HepG2 (cell line): Measurements from ENCODE around the gene RNASE8. TPM values are rescaled to one million over a fixed set of nuclear protein-coding genes. Genes with fewer than 3 reads are reported as not detected.
A peak's percentile ranks its signal among the peaks of the same experiment; 100 is the strongest.

Source experiments
- MAFF ChIP-seq: IDR thresholded peaks from 2 replicates; pipeline ENCODE4 v1.6.1; 2011; ENCODE audit warnings: low read depth, low read length, improper control_type of control experiment
- NFIC ChIP-seq: IDR thresholded peaks from 2 replicates; pipeline ENCODE4 v1.6.1; 2012; ENCODE audit warnings: mild to moderate bottlenecking, low read length, inconsistent platforms
- RFXAP ChIP-seq: sonication (generic); formaldehyde crosslinking; IDR thresholded peaks from 2 replicates; pipeline ENCODE4 v1.4.0; 2020; ENCODE audit warnings: missing genetic modification reagents, borderline replicate concordance
- XBP1 ChIP-seq: sonication (generic); formaldehyde crosslinking; IDR thresholded peaks from 2 replicates; pipeline ENCODE4 v1.5.0; 2020; ENCODE audit warnings: missing genetic modification reagents
- YEATS4 ChIP-seq: sonication (generic); formaldehyde crosslinking; IDR thresholded peaks from 2 replicates; pipeline ENCODE4 v1.4.0; 2020; ENCODE audit warnings: missing genetic modification reagents, borderline replicate concordance
- ZBTB8A ChIP-seq: sonication (generic); formaldehyde crosslinking; IDR thresholded peaks from 2 replicates; pipeline ENCODE4 v1.4.0; 2020; ENCODE audit warnings: mild to moderate bottlenecking, low read depth, missing genetic modification reagents, borderline replicate concordance
- ZFP36 ChIP-seq: fragments of 150-350 bp; IDR thresholded peaks from 2 replicates; pipeline ENCODE4 v1.6.1; 2018; ENCODE audit warnings: borderline replicate concordance, low read length, low read depth; ENCODE audit not compliant: partially characterized antibody
- ZKSCAN5 ChIP-seq: sonication (generic); formaldehyde crosslinking; IDR thresholded peaks from 2 replicates; pipeline ENCODE4 v1.5.1; 2020; ENCODE audit warnings: mild to moderate bottlenecking, missing genetic modification reagents
- ZNF17 ChIP-seq: sonication (generic); formaldehyde crosslinking; IDR thresholded peaks from 2 replicates; pipeline ENCODE4 v1.5.0; 2020; ENCODE audit warnings: mild to moderate bottlenecking, missing genetic modification reagents
- ZNF292 ChIP-seq: sonication (generic); formaldehyde crosslinking; IDR thresholded peaks from 2 replicates; pipeline ENCODE4 v1.8.1; 2022; ENCODE audit warnings: mild to moderate bottlenecking, low read depth, missing genetic modification reagents, borderline replicate concordance
- ZNF468 ChIP-seq: sonication (generic); formaldehyde crosslinking; IDR thresholded peaks from 2 replicates; pipeline ENCODE4 v1.8.0; 2022; ENCODE audit warnings: mild to moderate bottlenecking, moderate library complexity, missing genetic modification reagents
- polyA plus RNA-seq, 8 experiments: library from polyadenylated mRNA; depleted of rRNA in 3 of 8; stranded (reverse) in 7 of 8; unstranded in 1 of 8; fragments of >200 nt; fragmentation: Illumina TruSeq in 4 of 8; extraction: Trizol in 4 of 8; gene quantifications; 2 replicates each; pipeline versions ENCODE4 v1.2.1 to v1.2.3, GENCODE V29; 2011 to 2016; ENCODE audit warnings: low read depth in 4 of 8, missing spikeins in 1 of 8, mixed read lengths in 1 of 8; ENCODE audit not compliant: insufficient read depth in 1 of 8
- total RNA-seq, 5 experiments: library from RNA; depleted of rRNA; stranded (reverse); fragments of >200 nt; fragmentation: Illumina TruSeq; extraction: Trizol; gene quantifications; 2 replicates each; pipeline ENCODE4 v1.2.3, GENCODE V29; 2016; ENCODE audit warnings: low read depth in 1 of 5
- TF ChIP-seq, protein P1 (sequence below): sonication (generic); formaldehyde crosslinking; IDR thresholded peaks from 2 replicates; pipeline ENCODE4 v1.4.0; 2020; ENCODE audit warnings: mild to moderate bottlenecking, missing genetic modification reagents
- TF ChIP-seq, protein P2 (sequence below): sonication (generic); formaldehyde crosslinking; IDR thresholded peaks from 2 replicates; pipeline ENCODE4 v1.5.0; 2020; ENCODE audit warnings: mild to moderate bottlenecking, missing genetic modification reagents
- TF ChIP-seq, protein P3 (sequence below): IDR thresholded peaks from 2 replicates; pipeline ENCODE4 v1.6.1; 2016; ENCODE audit warnings: low read depth, missing genetic modification reagents, missing compliant biosample characterization
- TF ChIP-seq, protein P4 (sequence below): IDR thresholded peaks from 2 replicates; pipeline ENCODE4 v1.6.1; 2012; ENCODE audit warnings: low read length, improper control_type of control experiment

Gene RNASE8
- total and polyA plus RNA-seq, 2 of the 13 experiments (the other 11 are each of a cell fraction or from before 2014, with no cell fraction given), result not detected

DNA sequence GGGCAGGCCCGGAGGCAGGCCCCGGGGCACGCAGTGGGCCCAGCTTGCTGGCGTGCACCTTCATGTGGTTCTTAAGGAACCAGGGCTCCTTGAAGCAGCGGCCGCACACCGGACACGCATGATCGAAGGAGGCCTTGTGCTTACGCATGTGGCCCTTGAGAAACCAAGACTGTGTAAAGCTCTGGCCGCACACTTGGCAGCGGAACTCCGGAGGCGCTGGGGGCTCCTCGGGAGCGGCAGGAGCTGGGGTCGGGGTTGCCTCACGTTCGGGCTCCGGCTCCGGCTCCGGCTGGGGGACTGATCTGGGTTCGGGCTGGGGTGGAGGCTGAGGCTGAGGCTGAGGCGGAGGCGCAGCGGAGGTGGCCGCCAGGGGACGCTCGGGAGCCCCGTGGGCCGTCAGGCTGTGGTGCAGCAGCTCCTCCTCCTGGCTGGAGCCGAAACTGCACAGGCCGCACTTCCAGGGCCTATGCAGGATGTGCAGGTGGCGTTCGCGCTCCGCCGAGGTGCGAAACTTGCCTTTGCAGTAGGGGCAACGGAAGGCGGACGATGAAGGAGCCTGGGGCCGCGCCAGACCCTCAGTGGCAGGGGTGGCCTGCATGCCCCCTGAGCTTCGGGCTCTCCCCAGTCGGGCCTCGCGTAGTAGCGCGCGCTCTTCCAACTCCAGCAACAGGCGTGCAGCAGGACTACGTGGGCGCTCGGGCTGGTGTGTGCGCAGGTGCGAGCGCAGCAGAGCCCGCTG is 34.8 kb downstream of the RNASE8 start (continued):
- TF ChIP-seq, protein P1, sequence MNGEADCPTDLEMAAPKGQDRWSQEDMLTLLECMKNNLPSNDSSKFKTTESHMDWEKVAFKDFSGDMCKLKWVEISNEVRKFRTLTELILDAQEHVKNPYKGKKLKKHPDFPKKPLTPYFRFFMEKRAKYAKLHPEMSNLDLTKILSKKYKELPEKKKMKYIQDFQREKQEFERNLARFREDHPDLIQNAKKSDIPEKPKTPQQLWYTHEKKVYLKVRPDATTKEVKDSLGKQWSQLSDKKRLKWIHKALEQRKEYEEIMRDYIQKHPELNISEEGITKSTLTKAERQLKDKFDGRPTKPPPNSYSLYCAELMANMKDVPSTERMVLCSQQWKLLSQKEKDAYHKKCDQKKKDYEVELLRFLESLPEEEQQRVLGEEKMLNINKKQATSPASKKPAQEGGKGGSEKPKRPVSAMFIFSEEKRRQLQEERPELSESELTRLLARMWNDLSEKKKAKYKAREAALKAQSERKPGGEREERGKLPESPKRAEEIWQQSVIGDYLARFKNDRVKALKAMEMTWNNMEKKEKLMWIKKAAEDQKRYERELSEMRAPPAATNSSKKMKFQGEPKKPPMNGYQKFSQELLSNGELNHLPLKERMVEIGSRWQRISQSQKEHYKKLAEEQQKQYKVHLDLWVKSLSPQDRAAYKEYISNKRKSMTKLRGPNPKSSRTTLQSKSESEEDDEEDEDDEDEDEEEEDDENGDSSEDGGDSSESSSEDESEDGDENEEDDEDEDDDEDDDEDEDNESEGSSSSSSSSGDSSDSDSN (CRISPR knock-in tag), result peak; percentile 91
- TF ChIP-seq, protein P2, sequence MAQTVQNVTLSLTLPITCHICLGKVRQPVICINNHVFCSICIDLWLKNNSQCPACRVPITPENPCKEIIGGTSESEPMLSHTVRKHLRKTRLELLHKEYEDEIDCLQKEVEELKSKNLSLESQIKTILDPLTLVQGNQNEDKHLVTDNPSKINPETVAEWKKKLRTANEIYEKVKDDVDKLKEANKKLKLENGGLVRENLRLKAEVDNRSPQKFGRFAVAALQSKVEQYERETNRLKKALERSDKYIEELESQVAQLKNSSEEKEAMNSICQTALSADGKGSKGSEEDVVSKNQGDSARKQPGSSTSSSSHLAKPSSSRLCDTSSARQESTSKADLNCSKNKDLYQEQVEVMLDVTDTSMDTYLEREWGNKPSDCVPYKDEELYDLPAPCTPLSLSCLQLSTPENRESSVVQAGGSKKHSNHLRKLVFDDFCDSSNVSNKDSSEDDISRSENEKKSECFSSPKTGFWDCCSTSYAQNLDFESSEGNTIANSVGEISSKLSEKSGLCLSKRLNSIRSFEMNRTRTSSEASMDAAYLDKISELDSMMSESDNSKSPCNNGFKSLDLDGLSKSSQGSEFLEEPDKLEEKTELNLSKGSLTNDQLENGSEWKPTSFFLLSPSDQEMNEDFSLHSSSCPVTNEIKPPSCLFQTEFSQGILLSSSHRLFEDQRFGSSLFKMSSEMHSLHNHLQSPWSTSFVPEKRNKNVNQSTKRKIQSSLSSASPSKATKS, result no peak
- 0 out of 2 replicates have a peak, but pooled peaks have one; percentile 72 for TF ChIP-seq ZNF468
- TF ChIP-seq, protein P3, sequence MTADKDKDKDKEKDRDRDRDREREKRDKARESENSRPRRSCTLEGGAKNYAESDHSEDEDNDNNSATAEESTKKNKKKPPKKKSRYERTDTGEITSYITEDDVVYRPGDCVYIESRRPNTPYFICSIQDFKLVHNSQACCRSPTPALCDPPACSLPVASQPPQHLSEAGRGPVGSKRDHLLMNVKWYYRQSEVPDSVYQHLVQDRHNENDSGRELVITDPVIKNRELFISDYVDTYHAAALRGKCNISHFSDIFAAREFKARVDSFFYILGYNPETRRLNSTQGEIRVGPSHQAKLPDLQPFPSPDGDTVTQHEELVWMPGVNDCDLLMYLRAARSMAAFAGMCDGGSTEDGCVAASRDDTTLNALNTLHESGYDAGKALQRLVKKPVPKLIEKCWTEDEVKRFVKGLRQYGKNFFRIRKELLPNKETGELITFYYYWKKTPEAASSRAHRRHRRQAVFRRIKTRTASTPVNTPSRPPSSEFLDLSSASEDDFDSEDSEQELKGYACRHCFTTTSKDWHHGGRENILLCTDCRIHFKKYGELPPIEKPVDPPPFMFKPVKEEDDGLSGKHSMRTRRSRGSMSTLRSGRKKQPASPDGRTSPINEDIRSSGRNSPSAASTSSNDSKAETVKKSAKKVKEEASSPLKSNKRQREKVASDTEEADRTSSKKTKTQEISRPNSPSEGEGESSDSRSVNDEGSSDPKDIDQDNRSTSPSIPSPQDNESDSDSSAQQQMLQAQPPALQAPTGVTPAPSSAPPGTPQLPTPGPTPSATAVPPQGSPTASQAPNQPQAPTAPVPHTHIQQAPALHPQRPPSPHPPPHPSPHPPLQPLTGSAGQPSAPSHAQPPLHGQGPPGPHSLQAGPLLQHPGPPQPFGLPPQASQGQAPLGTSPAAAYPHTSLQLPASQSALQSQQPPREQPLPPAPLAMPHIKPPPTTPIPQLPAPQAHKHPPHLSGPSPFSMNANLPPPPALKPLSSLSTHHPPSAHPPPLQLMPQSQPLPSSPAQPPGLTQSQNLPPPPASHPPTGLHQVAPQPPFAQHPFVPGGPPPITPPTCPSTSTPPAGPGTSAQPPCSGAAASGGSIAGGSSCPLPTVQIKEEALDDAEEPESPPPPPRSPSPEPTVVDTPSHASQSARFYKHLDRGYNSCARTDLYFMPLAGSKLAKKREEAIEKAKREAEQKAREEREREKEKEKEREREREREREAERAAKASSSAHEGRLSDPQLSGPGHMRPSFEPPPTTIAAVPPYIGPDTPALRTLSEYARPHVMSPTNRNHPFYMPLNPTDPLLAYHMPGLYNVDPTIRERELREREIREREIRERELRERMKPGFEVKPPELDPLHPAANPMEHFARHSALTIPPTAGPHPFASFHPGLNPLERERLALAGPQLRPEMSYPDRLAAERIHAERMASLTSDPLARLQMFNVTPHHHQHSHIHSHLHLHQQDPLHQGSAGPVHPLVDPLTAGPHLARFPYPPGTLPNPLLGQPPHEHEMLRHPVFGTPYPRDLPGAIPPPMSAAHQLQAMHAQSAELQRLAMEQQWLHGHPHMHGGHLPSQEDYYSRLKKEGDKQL (CRISPR knock-in tag), result 0 out of 2 replicates have a peak, but pooled peaks have one; percentile 37
- TF ChIP-seq RFXAP, result peak; percentile 61; the same call in 1 of the 2 replicates
- no peak for TF ChIP-seq YEATS4 (CRISPR knock-in tag)
- no peak for TF ChIP-seq XBP1 (CRISPR knock-in tag)
- TF ChIP-seq ZBTB8A (CRISPR knock-in tag), result no peak
- TF ChIP-seq ZFP36, result peak; percentile 69
- no peak for TF ChIP-seq ZNF292
- no peak for TF ChIP-seq ZNF17 (CRISPR knock-in tag)
- TF ChIP-seq ZKSCAN5 (CRISPR knock-in tag), result 0 out of 2 replicates have a peak, but pooled peaks have one; percentile 26
- peak; percentile 28; the same call in 1 of the 2 replicates for TF ChIP-seq MAFF
- TF ChIP-seq NFIC, result no peak
- TF ChIP-seq, protein P4, sequence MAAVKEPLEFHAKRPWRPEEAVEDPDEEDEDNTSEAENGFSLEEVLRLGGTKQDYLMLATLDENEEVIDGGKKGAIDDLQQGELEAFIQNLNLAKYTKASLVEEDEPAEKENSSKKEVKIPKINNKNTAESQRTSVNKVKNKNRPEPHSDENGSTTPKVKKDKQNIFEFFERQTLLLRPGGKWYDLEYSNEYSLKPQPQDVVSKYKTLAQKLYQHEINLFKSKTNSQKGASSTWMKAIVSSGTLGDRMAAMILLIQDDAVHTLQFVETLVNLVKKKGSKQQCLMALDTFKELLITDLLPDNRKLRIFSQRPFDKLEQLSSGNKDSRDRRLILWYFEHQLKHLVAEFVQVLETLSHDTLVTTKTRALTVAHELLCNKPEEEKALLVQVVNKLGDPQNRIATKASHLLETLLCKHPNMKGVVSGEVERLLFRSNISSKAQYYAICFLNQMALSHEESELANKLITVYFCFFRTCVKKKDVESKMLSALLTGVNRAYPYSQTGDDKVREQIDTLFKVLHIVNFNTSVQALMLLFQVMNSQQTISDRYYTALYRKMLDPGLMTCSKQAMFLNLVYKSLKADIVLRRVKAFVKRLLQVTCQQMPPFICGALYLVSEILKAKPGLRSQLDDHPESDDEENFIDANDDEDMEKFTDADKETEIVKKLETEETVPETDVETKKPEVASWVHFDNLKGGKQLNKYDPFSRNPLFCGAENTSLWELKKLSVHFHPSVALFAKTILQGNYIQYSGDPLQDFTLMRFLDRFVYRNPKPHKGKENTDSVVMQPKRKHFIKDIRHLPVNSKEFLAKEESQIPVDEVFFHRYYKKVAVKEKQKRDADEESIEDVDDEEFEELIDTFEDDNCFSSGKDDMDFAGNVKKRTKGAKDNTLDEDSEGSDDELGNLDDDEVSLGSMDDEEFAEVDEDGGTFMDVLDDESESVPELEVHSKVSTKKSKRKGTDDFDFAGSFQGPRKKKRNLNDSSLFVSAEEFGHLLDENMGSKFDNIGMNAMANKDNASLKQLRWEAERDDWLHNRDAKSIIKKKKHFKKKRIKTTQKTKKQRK, result no peak
